D721Med (cell line): Measurements from ENCODE around the gene LANCL2.
"Not testable (repeated sequence)": the region's sequence is repeated elsewhere in the genome, so short reads cannot be mapped to it uniquely, and the experiment has no call there.

ENCODE experiments used
- DNase-seq: peaks from one replicate; pipeline ENCODE4 v3.0.0; 2011; ENCODE audit warnings: low spot score; ENCODE audit not compliant: insufficient read length
- FAIRE-seq: peaks from 2 replicates; lab custom pipeline; 2011; peaks lifted over from hg19 to GRCh38; lab: Jason Lieb, UNC
- TF ChIP-seq, protein P1 (sequence below): IDR thresholded peaks from 2 replicates; pipeline ENCODE4 v1.5.1; 2012; ENCODE audit warnings: mild to moderate bottlenecking, control low read depth; ENCODE audit not compliant: insufficient read depth; ENCODE audit errors: missing control alignments

LANCL2 gene

DNA sequence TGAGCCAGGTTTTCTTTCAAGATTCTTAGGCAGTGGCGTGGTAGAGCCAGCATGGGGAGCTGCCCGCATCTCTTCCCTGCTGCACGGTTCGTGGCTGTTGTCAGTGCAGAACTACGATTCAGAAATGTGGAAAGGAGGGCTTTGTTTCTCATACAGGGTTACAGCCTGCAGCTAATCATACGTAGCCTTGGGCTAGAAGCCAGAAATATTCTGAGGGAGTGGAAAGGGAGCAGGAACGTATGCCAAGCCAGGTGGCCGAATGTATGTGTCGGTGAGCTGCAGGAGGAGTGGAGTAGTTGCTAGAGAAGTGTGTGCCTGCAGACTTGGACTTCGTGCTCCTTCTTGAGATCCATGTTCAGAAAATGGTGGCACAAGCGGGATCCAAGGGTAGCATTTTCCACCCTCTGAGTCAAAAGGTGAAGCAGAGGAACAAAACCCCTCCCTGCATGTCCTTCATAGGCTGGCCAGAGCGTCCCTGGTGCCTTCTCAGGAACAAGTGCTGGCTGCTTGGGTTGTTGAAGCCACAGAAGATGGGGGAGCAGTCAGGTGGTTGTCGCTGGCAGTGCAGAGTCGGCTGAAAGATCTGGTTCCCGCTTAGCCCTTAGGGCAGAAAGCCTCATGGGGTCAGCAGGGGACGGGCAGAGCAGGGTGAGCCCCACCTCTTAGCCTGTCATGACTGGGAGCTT is 40.9 kb downstream of the LANCL2 start:
- TF ChIP-seq, protein P1, sequence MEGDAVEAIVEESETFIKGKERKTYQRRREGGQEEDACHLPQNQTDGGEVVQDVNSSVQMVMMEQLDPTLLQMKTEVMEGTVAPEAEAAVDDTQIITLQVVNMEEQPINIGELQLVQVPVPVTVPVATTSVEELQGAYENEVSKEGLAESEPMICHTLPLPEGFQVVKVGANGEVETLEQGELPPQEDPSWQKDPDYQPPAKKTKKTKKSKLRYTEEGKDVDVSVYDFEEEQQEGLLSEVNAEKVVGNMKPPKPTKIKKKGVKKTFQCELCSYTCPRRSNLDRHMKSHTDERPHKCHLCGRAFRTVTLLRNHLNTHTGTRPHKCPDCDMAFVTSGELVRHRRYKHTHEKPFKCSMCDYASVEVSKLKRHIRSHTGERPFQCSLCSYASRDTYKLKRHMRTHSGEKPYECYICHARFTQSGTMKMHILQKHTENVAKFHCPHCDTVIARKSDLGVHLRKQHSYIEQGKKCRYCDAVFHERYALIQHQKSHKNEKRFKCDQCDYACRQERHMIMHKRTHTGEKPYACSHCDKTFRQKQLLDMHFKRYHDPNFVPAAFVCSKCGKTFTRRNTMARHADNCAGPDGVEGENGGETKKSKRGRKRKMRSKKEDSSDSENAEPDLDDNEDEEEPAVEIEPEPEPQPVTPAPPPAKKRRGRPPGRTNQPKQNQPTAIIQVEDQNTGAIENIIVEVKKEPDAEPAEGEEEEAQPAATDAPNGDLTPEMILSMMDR, result no peak
- FAIRE-seq, result no peak
- no peak for DNase-seq

DNA sequence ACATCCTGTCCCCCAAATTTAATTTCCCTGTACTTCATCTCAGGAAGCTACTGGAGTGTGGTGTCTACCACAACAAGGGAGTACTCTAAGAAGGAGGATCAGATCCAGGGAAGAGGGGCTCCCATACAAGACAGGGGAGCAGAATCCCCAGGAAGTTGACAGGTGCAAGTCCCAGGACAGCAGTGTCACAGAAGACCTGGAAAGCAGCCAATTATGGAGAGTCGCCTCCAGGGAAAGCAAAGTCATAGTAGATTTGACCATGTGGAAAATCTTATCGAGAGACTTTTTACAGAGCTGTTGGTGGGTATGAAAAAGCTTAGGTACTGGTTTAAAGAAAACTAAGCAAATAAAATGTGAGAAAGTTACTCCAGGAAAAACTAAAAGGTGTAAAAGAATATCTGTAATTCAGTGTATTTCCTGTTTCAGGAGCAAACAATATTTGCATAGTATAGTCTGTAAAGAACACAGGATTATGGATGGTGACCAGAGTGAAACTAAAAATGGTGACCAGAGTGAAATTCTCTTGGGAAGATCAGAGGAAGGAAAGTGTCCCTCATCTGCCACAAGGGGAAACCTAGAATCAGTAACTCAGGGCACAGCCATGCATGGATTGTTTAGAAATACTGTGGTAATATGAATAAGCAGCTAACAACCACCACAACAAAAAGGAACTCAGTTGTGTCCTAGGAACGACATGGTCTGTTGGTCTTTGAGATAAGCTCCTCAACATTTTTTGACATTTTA is 44.5 kb downstream of the LANCL2 start:
- FAIRE-seq (no peak), DNase-seq (no peak)
- TF ChIP-seq, protein P1, result no peak

DNA sequence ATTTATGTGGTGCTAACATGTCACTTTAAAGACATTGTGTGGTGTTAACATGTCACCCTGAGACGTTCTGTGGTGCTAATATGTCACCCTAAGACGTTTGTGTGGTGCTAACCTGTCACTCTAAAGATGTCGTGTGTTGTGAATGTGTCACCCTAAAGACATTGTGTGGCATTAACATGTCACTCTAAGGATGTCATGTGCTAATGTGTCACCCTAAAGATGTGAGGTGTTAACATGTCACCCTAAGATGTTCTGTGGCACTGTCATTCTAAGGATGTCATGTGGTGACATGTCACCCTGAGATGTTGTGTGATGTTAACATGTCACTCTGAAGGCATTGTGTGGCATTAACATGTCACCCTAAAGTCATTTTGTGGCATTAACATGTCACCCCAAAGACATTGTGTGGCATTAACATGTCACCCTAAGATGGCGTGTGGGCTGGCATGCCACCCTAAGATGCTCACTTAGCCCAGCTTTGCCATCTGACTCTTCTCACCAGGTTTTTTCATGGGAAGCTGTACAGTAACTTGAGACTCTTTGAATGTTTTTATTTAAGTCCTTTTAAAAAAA is 45.6 kb downstream of the LANCL2 start:
- FAIRE-seq (no peak), DNase-seq (no peak)
- TF ChIP-seq, protein P1, result no peak

DNA sequence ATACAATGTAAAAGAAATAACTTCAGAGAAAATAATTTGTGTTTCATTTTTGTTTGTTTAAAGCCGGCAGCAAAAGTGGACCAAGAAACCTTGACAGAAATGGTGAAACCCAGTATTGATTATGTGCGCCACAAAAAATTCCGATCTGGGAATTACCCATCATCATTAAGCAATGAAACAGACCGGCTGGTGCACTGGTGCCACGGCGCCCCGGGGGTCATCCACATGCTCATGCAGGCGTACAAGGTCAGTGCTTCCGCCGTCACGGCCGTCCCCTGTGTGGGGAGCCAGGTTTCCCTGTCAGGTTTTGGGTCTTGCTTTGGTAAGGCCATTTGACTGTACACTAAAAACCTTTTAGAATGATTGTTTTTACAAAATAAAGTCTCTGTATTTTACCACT is 46.7 kb downstream of the LANCL2 start:
- TF ChIP-seq, protein P1, result no peak
- DNase-seq (no peak), FAIRE-seq (no peak)

DNA sequence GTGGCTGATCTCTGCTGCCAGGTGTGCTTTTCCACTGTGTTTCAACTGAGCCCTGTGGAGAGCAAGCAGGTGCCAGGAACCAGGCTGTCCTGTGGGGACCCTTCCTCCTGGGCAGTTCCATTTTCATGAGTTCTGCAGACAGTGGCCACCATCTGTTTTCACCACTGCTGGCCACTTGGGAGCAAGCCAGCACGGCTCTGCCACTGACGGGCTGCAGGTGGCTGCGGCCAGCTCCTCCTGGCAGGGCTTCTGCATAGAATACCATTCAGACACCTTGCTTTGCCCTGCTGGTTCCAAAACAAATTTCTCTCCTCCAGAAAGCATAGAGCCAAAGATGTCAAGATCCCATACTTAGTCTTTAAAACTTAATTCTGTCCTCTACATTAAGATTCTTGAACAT is 48.3 kb downstream of the LANCL2 start:
- TF ChIP-seq, protein P1, result no peak
- DNase-seq, result no peak
- no peak for FAIRE-seq

DNA sequence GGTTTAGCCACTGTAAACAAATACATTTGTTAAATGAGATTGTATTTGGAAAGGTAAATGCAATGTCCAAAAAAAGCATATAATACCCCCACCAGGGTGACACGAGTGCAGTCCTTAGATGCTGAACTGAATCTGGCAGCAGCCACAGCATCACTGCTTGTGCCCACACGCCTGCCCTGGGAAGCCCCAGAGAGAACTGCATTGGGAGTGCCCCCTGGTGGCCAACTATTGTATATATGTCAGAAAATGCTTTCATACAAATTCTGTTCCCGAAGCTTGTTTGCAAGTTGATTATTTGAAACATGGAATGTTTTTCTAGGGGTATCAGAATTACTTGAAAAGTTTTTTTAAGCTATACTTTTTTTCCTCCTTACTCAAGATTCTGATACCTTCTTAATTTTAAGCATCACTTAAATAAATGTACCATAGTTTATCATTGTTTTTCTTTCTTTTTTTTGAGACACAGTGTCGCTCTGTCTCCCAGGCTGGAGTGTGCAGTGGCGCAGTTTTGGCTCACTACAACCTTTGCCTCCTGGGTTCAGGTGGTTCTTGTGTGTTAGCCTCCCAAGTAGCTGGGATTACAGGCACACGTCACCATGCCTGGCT is 50.1 kb downstream of the LANCL2 start:
- TF ChIP-seq, protein P1, result peak; percentile 71
- peak; percentile 66 for DNase-seq
- FAIRE-seq, result peak; percentile 44

DNA sequence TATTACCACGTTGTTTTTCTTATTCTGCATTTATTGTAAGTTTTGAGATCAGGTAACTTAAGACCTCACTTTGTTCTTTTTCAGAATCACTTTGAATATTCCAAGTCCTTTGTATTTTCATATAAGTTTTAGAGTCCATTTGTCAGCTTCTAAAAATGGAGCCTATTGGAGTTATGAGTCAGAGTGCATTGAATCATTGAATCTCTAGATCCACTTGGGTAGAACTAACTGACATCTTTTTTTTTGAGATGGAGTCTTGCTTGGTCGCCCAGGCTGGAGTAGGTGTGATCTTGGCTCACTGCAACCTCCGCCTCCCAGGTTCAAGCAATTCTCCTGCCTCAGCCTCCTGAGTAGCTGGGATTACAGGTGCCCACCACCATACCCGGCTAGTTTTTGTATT is 52.3 kb downstream of the LANCL2 start:
- FAIRE-seq, DNase-seq: not testable (repeated sequence)
